ENCODE data around the gene L3HYPDH. TPM values are rescaled to one million over a fixed set of nuclear protein-coding genes. Genes with fewer than 3 reads are reported as not detected.

The L3HYPDH gene
- total RNA-seq, 6 experiments from 2014 or later, result 10.3 to 48.5 (median 23.4) TPM

- 40% methylated on average over 1 of the region's 1 CpG for WGBS (ENCODE audit: insufficient coverage, low coverage, low lambda C conversion rate, missing lambda C conversion rate)
- no peak overlapping the region for H3K27ac ChIP-seq
- peaks cover 0 to 38% (median 6%) of the 10 kb centered on the region in 4 donors for H3K36me3 ChIP-seq
- no peaks in the 10 kb centered on the region for H3K9me3 ChIP-seq
- no peaks in the 10 kb centered on the region for H3K27me3 ChIP-seq
- intact Hi-C loops (cut with DNase I), result no loop called here
- TF ChIP-seq CTCF (IDR thresholded peaks at IDR 0.05) (no peak), POLR2A (IDR thresholded peaks at IDR 0.05) (no peak)
- peaks cover 0 to 17% (median 9%) of the 10 kb centered on the region in 4 donors for H3K4me1 ChIP-seq
- no peak overlapping the region for H3K4me3 ChIP-seq
- ATAC-seq (no peak), DNase-seq (no peak)
These were observed 4.0 kb downstream of the L3HYPDH start for GRCh38 chr14:59480166-59480565.

GRCh38 chr14:59478540-59478939 lies 5.7 kb downstream of the L3HYPDH start:
- intact Hi-C loops (cut with DNase I), result no loop called here
- DNase-seq (no peak), ATAC-seq (no peak)
- Histone ChIP-seq H3K4me1 (peaks cover 0 to 17% (median 9%) of the 10 kb centered on the region in 4 donors), H3K9me3 (no peaks in the 10 kb centered on the region), H3K4me3 (no peak overlapping the region), H3K27me3 (no peaks in the 10 kb centered on the region), H3K36me3 (peaks cover 0 to 53% (median 12%) of the 10 kb centered on the region in 4 donors), H3K27ac (no peak overlapping the region)
- TF ChIP-seq POLR2A (IDR thresholded peaks at IDR 0.05) (no peak), CTCF (IDR thresholded peaks at IDR 0.05) (no peak)
- WGBS (ENCODE audit: insufficient coverage, low coverage, low lambda C conversion rate, missing lambda C conversion rate), result 91% methylated on average over 3 of the region's 3 CpGs

DNA sequence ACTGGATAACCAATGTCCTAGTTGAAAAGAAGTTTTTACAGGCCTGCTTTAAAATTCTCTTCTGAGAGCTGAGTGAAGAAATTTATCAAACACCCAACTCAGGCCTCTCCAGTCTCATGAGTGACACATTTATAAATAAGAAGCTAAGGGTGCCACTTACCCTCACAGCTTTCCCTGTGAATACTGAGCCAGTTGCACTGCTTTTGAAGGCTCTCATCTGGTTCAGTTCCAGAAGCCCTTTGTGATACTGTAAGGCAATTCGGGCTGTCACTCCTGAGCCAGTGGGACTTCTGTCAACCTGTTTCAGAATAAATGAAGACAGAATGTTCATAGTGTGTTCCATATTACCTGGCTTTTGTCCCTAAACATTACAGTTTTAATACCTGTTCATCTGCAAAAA lies 8.5 kb downstream of the L3HYPDH start:
- 86% methylated on average over 1 of the region's 1 CpG for WGBS (ENCODE audit: insufficient coverage, low coverage, low lambda C conversion rate, missing lambda C conversion rate)
- no peak overlapping the region for H3K4me3 ChIP-seq

DNA sequence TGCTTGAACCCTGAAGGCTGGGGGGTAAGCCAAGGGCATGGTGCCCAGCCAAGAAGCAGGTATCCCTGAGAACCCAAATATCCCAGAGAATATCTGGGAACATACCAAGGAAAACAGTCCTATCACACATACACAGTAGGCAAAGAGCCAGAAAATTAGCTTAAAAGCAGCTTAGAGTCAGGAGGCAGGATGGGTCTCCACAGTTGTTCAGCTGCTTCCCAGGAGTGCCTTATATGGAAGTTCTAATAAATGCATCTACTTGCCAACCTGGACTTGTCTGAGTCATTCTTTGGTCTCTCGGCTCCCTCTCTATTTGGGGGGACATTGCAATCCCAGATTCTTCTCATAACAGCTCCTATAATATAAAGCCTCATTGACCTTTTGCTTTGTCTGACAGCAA lies 10.0 kb downstream of the L3HYPDH start:
- Histone ChIP-seq H3K4me3 (no peak overlapping the region), H3K27me3 (no peaks in the 10 kb centered on the region), H3K9me3 (no peaks in the 10 kb centered on the region), H3K27ac (no peak overlapping the region), H3K36me3 (peaks cover 0 to 77% (median 20%) of the 10 kb centered on the region in 4 donors), H3K4me1 (no peaks in the 10 kb centered on the region)
- intact Hi-C loops (cut with DNase I), result no loop called here
- DNase-seq, result no peak
- TF ChIP-seq POLR2A (IDR thresholded peaks at IDR 0.05) (no peak), CTCF (IDR thresholded peaks at IDR 0.05) (no peak)
- 86% methylated on average over 1 of the region's 1 CpG for WGBS (ENCODE audit: insufficient coverage, low coverage, low lambda C conversion rate, missing lambda C conversion rate)
- ATAC-seq, result no peak

More for the DNA sequence above, 8.5 kb downstream of the L3HYPDH start:
- no peak for TF ChIP-seq POLR2A (IDR thresholded peaks at IDR 0.05)
- no peak for TF ChIP-seq CTCF (IDR thresholded peaks at IDR 0.05)
- Histone ChIP-seq H3K9me3 (no peaks in the 10 kb centered on the region), H3K4me1 (no peaks in the 10 kb centered on the region), H3K27ac (no peak overlapping the region), H3K27me3 (no peaks in the 10 kb centered on the region), H3K36me3 (peaks cover 0 to 73% (median 20%) of the 10 kb centered on the region in 4 donors)
- ATAC-seq, result no peak
- intact Hi-C loops (cut with DNase I), result no loop called here
- no peak for DNase-seq
